GM19239 (cell line): Measurements from ENCODE around the gene SDCBP2.

Experiments
- DNase-seq: peaks from one replicate; pipeline ENCODE4 v3.0.0; 2011; ENCODE audit warnings: low spot score; ENCODE audit not compliant: insufficient read length
- FAIRE-seq: peaks from 2 replicates; lab custom pipeline; 2011; peaks lifted over from hg19 to GRCh38; lab: Jason Lieb, UNC

Gene SDCBP2

DNA sequence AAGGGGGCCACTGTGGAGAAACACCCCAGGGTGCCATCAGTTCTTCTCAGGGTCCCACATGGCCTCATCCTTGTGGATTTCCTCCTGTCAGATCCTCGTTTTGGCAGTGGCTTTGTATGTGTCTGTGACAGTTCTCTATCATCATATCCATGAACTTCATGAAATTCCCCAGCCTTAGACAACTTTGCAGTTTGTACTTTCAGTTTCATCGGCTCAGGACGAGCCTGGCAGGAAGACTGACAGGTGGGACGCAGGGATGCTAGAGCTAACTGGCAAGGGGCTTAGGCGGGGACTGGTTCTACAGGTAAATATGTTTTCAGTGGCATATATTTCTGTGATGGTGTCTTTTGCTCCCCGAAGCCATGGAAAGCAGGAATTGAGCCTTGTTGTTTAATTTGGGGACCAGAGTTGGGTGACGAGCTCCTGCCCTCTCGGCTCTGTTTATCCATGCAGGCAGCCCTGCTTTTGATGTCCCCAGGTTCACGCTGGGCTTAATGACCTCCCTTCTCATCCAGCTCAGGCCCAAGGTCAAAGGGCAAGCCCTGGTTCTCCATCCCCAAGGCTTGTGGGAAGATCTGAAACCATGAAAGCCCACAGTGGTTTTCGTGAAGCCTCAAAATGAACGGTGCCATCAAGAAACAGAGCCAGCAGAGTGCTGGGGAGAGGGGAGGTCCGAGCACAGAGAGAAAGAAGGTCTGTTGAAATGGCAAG lies 11.2 kb downstream of the SDCBP2 start:
- DNase-seq (no peak), FAIRE-seq (peak; percentile 71)

DNA sequence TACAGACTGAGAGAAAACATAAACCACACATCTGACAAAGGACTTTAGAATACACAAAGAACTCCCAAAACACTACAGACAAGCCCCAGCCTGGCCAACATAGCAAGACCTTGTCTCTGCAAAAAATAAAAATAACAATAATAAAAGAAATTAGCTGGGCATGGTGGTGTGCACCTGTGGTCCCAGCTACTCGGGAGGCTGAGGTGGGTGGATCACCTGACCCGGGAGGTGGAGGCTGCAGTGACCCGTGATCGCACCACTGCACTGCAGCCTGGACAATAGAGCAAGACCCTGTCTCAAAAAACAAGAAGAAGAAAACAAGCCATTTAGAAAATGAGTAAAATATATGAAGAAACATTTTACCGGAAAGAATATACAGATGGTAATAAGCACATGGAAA lies 13.1 kb downstream of the SDCBP2 start:
- no peak for DNase-seq
- FAIRE-seq: no peak

DNA sequence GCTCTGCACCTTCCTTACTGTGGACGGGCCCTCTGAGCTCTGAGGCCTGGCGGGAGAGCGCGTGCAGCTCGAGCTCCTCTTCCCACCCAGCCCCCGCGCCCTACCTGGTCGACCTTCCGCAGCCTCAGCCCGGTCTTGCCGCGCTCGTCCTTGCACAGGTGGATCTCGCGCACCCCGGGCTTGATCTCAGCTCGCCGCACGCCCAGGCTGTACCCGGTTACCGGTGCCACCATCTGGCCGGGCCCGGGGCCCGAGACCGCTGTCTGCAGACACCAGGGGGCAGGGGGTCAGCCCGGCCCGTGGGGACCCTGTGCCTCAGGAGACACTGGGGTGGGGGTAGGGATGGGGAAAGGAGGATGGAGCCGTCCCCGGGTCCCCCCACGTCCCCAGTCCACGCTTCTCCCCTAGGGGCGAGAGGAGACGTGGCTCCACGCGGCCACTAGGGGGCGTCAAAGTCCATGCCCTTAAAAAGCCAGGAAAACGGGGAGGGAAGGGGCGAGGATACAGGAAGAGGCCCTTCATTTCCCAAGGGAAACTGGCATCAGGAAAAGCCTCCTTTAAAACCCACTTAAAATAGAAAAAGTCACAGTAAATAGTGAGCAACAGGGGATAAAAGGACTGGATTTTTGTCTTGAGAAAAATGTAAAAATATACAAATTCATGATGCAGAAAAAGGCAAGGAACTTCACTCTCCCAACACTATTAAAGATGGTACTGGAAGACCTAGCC lies 15.5 kb downstream of the SDCBP2 start:
- FAIRE-seq (peak; percentile 39), DNase-seq (peak; percentile 67)

DNA sequence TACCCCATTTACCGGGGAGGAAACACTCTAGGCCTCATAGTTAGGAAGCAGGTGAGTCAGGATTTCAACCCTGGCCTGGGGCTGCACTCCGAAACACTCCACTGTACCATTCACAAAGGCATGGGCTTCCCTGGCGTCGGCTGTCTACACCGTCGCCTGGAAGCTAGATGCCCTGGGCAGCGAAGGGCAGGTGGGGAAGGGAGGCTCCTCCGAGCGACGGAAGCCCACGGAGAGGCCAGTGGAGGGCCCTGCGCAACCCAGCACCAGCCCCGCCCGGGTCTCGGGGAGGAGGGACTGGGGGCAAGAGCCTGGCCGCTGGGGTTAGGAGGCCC lies 16.1 kb downstream of the SDCBP2 start:
- DNase-seq: no peak
- no peak for FAIRE-seq

DNA sequence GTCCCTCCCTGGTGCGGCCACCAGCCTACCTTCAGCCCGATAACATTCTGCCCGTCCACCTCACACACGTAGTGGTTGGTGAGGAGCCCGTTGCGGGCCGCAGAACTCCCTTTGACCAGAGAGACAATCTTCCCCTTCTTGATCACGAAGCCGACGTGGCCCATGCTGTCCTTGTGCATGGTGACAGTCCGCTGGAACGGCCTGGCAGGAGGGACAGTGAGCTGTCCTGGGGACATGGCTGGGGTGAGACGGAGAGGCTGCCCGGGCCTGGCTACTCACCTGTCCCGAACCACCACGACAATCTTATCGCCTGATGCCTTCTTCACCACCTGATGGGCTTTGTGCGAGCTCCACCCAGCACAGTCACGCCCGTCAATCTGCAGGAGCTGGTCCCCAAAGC lies 16.6 kb downstream of the SDCBP2 start:
- DNase-seq (no peak), FAIRE-seq (no peak)

DNA sequence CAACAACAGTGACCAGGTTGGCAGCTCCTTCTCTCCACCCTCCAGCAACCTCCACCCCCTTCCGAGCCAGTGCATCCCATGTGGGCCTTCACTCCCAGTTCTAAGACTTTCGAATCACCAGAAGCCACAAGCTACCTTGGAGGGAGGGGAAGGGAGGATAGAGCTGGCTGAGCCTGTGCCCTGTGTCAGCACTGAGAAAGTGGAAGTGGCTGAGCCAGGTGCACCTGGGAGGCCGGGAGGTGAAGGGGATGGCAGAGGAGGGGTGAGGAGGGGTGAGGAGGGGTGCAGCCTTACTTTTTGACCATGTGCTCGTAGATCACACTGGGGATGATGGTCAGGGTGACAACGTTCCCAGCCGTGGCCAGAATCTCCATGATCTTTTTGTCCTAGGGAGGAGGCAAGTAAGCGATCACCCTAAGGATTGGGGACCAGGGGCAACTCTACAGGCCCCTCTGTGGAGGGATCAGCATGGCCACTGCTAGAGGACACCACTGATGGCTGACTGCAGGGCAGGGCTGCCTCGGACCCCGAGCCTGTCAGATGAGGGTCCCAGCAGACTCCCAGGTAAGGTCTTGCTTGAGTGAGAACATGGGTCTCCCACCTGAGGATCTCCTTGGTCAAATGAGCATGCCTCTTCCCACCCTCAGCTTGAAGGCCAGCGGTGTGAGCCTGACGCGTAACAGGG lies 18.3 kb downstream of the SDCBP2 start:
- no peak for DNase-seq
- no peak for FAIRE-seq

DNA sequence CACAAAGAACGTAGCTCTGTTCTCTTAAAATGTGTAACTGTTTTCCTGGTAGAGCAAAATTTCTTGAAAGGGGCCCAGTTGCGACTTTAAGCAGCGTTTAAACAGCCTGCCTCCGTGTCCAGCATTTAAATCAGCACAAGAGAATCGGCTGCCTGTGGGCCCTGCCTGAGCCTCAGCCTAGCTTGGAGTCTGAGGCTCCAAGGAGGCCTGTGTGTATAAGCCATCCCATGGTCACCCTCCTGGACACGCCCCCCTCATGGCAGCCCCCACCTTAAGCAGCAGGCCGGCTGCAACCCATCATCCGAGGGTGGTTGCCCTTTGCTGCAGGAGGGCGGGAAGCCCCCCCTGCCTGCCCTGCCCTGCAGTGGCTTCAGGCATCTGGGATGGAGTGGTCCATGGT lies 18.9 kb downstream of the SDCBP2 start:
- DNase-seq (no peak), FAIRE-seq (no peak)

DNA sequence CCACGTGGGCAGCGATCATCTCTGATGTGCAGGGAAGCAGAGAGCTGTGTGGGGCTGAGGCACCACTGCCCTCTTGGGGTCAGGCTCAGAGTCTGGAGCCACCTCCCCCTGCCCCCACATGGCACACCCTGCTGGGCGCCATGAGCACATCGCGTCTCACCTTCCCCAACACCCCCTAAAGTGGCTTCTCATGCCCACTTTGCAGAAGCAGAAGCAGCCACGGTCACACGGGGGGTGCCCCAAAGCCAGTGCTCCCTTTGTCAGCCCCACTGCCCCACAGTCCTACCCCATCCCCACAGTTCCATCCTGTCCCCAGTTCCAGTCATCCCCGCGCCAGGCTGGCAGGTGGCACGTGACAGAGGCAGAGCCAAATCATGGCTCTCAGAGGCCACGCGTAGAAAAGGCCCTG lies 19.5 kb downstream of the SDCBP2 start:
- no peak for DNase-seq
- no peak for FAIRE-seq

DNA sequence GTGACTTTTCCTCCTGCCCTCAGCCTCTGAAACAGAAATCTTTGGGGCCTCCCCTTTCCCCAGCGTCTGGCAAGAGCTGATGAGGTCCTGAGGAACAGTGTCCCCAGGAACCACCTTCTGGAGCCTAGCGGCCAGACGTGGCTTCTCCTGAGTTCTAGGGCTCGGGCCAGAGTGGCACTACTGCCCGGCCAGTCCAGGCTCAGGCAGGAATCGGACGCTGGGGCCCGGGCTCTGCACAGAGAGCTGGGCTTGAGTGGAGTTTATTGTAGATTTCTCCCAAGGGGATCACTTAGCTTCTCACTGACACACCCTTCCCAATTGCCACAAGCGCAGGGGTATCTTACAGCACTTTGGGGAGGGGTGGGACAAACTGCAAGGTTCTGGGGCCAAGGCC lies 20.2 kb downstream of the SDCBP2 start:
- FAIRE-seq: no peak
- no peak for DNase-seq

DNA sequence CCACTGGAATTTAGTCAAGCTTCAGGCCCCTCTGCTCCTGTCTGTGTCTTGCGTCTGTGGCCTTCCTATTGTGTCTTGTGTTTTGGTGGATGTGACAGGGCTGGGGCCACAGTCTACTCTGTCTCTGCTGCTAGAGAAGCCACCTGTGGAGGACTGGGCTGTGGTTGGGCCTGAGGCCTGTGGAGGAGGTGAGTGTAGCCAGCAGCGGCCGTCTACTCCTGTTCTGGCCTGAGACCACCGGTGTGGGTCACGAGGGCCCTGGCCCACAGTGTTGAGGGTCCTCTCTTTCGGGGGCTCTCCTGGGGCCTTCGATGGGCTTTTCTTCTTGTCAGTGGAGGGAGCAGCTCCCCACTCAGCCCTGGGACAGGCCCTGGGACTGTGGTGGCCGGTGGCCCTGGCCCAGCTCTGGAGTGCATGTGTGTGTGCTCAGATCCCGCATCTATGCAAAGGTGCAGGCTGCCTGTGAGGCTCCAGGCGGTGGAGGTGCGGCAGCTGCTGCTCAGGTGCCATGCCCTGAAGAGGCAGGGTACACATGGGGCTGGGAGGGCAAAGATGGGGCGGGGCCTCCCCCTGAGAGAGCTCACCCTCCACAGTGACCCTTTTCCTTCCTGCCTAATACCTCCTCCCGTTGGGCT lies 20.8 kb downstream of the SDCBP2 start:
- FAIRE-seq: no peak
- no peak for DNase-seq

DNA sequence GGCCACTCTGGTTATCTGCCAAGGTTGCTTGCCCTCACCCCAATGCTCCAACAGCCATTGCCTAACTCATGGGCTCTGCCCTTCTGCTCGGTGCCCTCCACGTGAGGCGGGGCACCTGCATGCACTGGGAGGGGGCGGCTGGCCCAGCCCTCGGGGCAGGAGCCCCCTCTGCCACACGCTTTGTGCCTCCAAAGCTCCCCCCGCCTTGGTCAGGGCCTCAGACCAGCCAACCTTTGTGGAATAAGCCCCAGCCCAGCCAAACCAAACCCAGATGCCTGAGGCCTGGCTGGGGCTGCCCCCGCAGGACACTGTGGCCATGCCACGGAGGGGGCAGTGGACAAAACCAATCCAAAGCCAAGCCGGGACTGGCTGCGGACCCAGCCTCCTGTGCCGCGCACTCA lies 21.4 kb downstream of the SDCBP2 start:
- FAIRE-seq: no peak
- no peak for DNase-seq

DNA sequence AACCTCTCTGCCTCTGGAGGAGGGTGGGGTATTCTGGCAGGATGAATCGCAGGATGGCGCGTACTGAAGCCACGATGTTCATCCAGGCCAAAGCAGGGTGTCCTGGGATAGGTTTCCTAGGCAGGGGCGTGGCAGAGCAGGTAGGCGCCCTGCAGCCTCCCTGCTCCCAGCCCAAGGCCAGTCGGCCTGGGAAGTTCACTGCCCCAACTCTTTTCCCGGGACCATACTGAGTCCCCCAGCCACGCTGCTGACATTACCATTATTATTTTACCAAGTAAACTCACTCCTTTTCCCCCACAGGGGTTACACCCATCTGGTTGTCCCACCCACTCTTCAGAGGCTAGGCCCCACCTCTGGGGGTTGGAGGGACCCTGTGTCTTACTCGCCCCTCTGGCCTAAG lies 21.8 kb downstream of the SDCBP2 start:
- no peak for DNase-seq
- FAIRE-seq: no peak

DNA sequence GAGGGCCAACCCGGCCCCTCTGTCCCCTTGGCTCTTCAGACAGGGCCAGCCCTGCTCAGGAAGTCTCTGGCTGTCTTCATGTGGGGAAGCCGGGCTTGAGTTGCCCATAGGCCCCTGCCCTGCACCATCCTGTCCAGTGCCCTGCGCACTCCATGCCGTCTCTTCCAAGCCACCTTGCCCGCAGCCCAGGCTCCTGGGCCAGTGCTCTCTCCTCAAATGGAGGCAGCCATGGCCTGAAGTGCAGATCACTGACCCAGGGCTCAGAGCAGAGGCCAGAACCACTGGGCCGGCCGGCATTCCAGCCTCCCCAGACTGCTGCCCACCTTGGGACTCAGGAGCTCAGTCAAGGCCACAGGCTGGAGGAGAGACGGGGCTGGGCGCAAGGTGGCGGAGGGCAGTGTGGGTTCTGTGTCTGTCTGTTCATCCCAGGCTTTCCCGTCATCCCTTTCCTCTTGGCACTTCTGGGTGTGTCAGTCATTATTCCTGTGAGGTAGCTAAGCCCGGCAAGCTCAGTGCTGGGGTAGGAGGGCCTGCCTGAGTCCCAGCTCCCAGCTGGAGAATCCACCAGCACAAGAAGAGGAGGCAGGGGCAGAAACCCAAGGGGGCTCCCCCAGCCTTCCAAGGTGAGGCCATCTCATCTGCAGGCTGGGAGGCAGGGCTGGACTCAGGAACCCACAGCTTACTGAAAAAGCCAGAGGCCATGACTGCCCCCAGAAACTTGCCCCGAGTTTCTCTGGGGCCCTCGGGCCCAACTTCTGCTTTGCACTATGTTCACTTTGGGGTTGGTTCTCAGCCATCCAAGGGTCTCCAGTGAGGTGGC lies 22.4 kb downstream of the SDCBP2 start:
- FAIRE-seq (no peak), DNase-seq (no peak)

DNA sequence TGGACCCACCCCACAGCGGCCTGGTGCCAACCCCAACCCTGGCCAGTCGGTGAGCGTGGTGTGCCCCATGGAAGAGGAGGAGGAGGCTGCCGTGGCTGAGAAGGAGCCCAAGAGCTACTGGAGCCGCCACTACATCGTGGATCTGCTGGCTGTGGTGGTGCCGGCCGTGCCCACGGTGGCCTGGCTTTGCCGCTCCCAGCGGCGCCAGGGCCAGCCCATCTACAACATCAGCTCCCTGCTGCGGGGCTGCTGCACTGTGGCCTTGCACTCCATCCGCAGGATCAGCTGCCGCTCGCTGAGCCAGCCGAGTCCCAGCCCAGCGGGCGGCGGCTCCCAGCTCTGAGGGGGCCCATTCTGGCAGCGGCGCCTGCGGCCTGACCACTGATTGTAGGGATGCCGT lies 23.2 kb downstream of the SDCBP2 start:
- no peak for FAIRE-seq

DNA sequence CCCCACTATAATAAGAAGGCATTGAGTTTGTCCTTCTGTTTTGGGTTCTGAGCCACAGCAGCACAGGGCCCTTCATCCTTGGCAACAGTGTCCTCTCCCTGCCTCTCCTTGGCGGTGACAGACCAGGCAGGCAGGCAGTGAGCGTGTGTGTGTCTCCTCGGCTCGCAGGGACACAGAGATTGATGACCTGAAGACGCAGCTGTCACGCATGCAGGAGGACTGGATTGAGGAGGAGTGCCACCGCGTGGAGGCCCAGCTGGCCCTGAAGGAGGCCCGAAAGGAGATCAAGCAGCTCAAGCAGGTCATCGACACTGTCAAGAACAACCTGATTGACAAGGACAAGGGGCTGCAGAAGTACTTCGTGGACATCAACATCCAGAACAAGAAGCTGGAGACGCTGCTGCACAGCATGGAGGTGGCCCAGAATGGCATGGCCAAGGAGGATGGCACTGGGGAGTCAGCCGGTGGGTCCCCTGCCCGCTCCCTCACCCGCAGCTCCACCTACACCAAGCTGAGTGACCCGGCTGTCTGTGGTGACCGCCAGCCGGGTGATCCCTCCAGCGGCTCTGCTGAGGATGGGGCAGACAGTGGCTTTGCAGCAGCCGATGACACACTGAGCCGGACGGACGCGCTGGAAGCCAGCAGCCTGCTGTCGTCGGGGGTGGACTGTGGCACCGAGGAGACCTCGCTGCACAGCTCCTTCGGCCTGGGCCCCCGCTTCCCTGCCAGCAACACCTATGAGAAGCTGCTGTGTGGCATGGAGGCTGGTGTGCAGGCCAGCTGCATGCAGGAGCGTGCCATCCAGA lies 24.0 kb downstream of the SDCBP2 start:
- FAIRE-seq (no peak), DNase-seq (no peak)

More for the DNA sequence above, 23.2 kb downstream of the SDCBP2 start:
- no peak for DNase-seq

DNA sequence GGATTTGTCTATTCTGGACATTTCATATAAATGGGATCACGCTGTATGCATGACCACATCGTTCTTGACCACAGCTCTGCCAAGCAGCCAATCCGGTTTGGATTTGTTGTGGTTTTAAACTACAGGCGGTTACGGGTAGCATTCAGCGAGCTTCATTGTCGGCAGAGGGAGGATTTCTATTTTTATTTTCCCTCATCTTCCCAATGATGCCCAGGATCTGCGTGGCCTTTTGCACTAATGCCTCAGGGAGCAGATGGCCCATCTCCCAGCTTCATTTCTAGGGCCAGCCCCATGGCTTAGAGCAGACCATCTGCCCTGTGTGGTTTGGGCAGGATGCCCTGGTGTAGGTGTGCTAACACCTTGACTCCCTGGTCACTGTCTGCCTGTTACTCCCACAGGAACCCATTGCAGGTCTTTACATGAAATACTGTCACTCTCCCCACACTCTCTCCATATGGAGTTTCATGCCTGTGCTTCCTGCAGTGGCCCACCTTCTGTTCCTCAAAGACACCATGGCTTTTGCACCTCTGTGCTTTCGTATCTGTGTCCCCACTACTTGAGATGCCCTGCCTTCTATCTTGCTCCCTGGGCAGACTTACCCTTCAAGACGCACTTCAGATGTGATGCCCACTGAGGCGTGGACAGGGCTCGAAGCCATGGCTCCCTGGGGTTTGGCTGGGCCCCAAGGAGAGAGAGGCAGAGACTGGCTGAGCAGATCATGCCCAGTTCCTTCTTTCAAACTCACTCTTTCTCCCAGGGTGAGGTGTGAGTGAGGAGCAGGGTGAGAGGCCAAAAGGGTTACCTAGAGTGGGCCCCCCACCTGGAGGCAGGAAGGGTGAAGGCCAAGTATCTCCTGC lies 26.0 kb downstream of the SDCBP2 start:
- FAIRE-seq (no peak), DNase-seq (no peak)

DNA sequence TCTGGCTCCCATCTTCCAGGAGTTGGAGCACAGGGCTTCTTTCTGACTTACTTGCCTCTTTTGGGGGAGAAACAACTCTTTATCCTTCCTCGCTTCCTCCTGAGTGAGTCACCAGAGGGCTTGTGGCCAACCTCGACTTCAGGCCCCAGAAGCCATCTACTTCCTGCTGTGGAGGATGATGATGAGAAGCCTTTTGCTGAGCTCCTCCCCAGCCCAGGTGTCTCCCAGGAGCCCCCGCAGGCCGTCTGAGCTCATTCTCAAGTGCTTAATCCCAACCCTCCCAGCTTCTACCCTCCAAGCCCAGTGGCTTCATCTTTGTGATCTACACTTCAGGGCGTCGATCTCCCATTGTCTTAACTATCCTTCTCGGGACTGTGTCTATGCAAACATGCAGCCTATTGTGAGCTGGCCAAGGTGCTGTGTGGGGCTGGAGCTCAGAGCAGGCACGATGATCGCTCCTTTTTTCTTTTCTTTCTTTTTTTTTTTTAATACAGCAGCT lies 27.9 kb downstream of the SDCBP2 start:
- FAIRE-seq (no peak), DNase-seq (no peak)

DNA sequence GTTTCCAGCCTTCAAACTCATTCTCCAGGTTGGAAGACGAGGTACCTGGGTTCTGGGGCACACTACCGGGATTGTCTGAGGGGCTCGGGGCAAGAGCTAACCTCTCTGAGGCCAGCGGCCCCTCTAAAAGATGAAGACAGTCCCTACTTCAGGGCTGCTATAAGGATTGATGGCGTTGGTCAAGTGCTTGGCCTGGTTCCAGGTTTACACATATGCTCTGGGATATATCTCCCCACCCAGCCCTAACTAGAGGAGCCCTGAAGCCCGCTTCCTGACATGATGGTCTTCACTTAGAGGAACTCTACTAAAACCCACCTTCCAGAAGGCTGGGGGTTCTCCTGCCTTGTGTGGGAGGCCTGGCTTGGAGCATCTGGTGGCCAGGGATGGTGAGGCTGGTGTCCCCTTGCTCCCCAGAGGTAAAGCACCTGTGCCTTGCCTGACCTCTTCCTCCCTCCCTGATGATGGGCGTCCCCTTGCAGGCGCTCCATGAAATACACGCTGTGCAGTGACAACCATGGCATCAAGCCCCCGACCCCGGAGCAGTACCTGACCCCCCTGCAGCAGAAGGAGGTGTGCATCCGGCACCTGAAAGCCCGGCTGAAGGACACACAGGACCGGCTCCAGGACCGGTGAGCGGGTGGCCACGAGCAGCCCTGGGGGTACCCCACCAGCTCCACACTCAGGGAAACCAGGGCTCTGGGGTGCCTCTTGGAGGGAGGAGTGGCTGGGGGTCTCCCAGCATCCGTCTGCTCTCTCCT lies 28.7 kb downstream of the SDCBP2 start:
- no peak for DNase-seq
- no peak for FAIRE-seq
